MCF 10A (cell line): ENCODE data around the gene PTPRC. TPM values are rescaled to one million over a fixed set of nuclear protein-coding genes. Genes with fewer than 3 reads are reported as not detected.

Experiments used
- BruUV-seq: library from RNA; stranded (reverse); fragments of 400-500 nt; replicated peaks from 2 replicates; lab custom pipeline; 2021; lab: Mats Ljungman, UMichigan
- CTCF ChIA-PET: fragments of 300-600 bp; sonication (Branson Sonifier 250); formaldehyde crosslinking; extraction: SDS; loops from one replicate; lab custom pipeline; 2021; ENCODE audit warnings: antibody characterized with exemption, inconsistent platforms; lab: Yijun Ruan, JAX
- POLR2A ChIA-PET: fragments of 300-600, 350-650 bp; sonication (Branson Sonifier 250); formaldehyde crosslinking; extraction: SDS; loops from one replicate; lab custom pipeline; 2020; ENCODE audit warnings: antibody characterized with exemption, inconsistent platforms; lab: Yijun Ruan, JAX
- DNase-seq: peaks from one replicate; pipeline ENCODE4 v3.0.0-alpha.2; 2018; ENCODE audit not compliant: unreplicated experiment
- H3K27ac Mint-ChIP-seq: one replicate; pipeline ENCODE4 v1.8.0; 2022; ENCODE audit warnings: mild to moderate bottlenecking, low read depth, mixed read lengths; ENCODE audit not compliant: unreplicated experiment
- H3K27me3 Mint-ChIP-seq: one replicate; pipeline ENCODE4 v1.8.0; 2022; ENCODE audit warnings: mixed read lengths; ENCODE audit not compliant: insufficient read depth, unreplicated experiment
- H3K36me3 Mint-ChIP-seq: one replicate; pipeline ENCODE4 v1.8.0; 2022; ENCODE audit warnings: mild to moderate bottlenecking, moderate library complexity, mixed read lengths; ENCODE audit not compliant: insufficient read depth, unreplicated experiment
- H3K4me1 Mint-ChIP-seq: one replicate; pipeline ENCODE4 v1.8.0; 2022; ENCODE audit warnings: mixed read lengths; ENCODE audit not compliant: insufficient read depth, unreplicated experiment
- H3K4me3 Mint-ChIP-seq: one replicate; pipeline ENCODE4 v1.8.0; 2022; ENCODE audit warnings: mild to moderate bottlenecking, moderate library complexity, mixed read lengths; ENCODE audit not compliant: unreplicated experiment
- H3K9me3 Mint-ChIP-seq: one replicate; pipeline ENCODE4 v1.8.0; 2022; ENCODE audit warnings: mixed read lengths; ENCODE audit not compliant: unreplicated experiment
- intact Hi-C: fragments of 100-400 bp; cut with micrococcal nuclease; formaldehyde crosslinking; loops from 2 replicates; pipeline ENCODE4 v1.14.1; 2022
- total RNA-seq: library from RNA; stranded (reverse); gene quantifications from 2 replicates; pipeline ENCODE4 v1.2.3, GENCODE V29; 2022
- TF ChIP-seq, protein P1 (sequence below): fragments of 200-600 bp; IDR thresholded peaks from one replicate; pipeline ENCODE4 v1.8.0; 2022; ENCODE audit warnings: antibody characterized with exemption, mild to moderate bottlenecking; ENCODE audit not compliant: unreplicated experiment

PTPRC gene
- total RNA-seq, 1 experiment from 2014 or later: not detected

DNA sequence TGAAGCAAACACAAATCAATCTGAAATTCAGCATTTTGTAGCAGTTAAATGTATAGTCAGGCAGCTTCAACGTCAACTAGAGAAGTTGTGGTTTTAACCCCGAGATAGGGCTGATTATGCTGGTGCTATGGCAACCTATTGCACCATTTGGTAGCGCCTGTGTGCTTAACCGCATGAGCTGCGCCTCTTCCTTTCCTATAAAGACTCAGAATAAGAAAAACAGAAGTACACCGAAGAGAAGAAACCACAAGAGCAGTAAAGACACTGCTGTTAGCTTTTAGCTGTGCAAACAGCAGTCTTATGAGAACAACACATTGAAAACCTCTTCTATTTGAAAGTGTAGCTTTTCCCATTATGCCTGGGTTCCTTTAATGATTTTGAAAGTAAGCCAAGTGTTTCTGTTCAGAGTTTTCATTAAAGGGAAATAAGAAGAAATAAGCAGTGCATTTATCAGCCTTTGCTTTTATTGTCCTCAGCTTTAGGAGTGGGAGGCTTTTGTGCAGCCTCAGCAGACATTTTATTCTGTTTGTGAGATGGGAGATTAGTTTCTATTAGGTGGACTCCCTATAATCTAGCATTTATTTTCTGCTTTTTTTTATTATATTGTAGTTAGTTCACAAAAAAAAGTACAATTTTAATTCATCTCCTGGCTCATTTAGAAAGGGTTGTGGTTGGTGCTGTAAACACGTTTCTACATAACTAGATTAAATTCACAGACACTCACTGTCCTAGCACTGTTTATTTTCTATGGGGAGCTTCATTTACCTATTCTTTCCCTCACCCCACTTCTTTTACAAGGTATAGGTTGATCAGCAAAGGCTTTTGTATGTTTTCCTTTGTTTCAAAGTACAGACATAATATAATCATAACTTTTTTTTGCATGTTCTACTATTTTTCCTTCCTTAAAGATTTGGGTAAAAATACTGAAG is 43.3 kb downstream of the PTPRC start:
- Mint-ChIP-seq H3K9me3 (no peaks in the 10 kb centered on the region), H3K27ac (peak overlapping the region; percentile 96), H3K4me3 (peak overlapping the region; percentile 67), H3K36me3 (no peaks in the 10 kb centered on the region), H3K4me1 (peaks cover 25% of the 10 kb centered on the region), H3K27me3 (no peaks in the 10 kb centered on the region)
- POLR2A ChIA-PET: interaction anchor here (0.6 to 3.0 kb wide), 24 partner anchors 13 to 779 kb away, joined by 3 to 43 read pairs (median 4); partner anchors contain the start of genes C1orf53 and NEK7
- intact Hi-C loops: loop anchor here (1.0 to 10.0 kb wide), 5 partner anchors 25 to 987 kb away; partner anchors contain the start of gene NEK7
- peak; percentile 94 for DNase-seq
- TSS peak; percentile 91 for BruUV-seq
- CTCF ChIA-PET: interaction anchor here (0.6 to 5.2 kb wide), 20 partner anchors 8 to 1162 kb away, joined by 3 to 33 read pairs (median 4); partner anchors contain the start of gene ATP6V1G3
- TF ChIP-seq, protein P1, sequence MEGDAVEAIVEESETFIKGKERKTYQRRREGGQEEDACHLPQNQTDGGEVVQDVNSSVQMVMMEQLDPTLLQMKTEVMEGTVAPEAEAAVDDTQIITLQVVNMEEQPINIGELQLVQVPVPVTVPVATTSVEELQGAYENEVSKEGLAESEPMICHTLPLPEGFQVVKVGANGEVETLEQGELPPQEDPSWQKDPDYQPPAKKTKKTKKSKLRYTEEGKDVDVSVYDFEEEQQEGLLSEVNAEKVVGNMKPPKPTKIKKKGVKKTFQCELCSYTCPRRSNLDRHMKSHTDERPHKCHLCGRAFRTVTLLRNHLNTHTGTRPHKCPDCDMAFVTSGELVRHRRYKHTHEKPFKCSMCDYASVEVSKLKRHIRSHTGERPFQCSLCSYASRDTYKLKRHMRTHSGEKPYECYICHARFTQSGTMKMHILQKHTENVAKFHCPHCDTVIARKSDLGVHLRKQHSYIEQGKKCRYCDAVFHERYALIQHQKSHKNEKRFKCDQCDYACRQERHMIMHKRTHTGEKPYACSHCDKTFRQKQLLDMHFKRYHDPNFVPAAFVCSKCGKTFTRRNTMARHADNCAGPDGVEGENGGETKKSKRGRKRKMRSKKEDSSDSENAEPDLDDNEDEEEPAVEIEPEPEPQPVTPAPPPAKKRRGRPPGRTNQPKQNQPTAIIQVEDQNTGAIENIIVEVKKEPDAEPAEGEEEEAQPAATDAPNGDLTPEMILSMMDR: no peak

DNA sequence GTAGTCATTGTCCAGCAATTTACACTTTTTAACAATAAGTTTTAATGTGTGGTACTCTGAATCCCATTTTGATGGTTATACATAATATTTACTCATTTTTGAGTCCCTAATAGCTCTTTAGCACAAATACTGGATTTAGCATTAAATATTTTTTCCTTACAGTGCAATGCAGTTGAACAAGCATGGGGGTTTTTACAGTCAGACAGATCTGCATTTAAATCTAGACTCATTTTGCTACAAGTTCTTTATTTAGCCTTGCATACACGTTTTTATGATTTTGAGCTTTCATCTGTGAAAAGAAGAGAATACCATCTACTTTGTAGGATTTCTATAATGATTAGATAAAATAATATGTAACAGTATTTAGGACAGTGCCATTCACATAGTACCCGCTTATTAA is 44.0 kb downstream of the PTPRC start:
- POLR2A ChIA-PET: interaction anchor here (0.7 to 3.0 kb wide), 6 partner anchors 13 to 780 kb away, joined by 3 to 43 read pairs (median 8); partner anchors contain the start of genes C1orf53 and NEK7
- no peak for DNase-seq
- Mint-ChIP-seq H3K4me1 (peaks cover 20% of the 10 kb centered on the region), H3K4me3 (peak overlapping the region; percentile 67), H3K27me3 (no peaks in the 10 kb centered on the region), H3K27ac (peak overlapping the region; percentile 96), H3K36me3 (no peaks in the 10 kb centered on the region), H3K9me3 (no peaks in the 10 kb centered on the region)
- BruUV-seq: no TSS peak
- CTCF ChIA-PET: interaction anchor here (0.6 to 5.2 kb wide), 12 partner anchors 17 to 1163 kb away, joined by 3 to 33 read pairs (median 4); no protein-coding TSS in a partner anchor
- intact Hi-C loops: loop anchor here (1.0 to 10.0 kb wide), 5 partner anchors 26 to 988 kb away; partner anchors contain the start of gene NEK7
- TF ChIP-seq, protein P1: no peak

DNA sequence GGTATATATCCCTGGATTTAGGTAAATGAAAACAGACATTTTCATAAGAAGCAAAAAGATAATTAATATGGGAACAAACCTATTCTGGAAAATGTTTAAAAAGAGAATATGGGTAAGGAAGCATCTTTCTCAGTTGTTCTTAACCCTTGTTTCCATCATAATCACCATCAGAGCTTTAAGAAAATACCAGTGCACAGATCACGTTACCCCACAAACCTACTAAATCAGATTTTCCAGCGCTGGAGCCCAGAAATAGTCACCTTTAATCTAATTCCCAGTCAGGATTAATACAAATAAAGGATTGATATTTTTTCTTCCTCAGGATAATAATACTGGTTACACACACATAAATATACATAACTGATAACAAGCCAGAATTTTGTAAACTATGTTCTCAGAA is 44.6 kb downstream of the PTPRC start:
- CTCF ChIA-PET: interaction anchor here (0.6 to 5.2 kb wide), 11 partner anchors 16 to 1163 kb away, joined by 3 to 33 read pairs (median 5); no protein-coding TSS in a partner anchor
- no peak overlapping the region for H3K4me3 Mint-ChIP-seq
- BruUV-seq: no TSS peak
- no peaks in the 10 kb centered on the region for H3K36me3 Mint-ChIP-seq
- peaks cover 20% of the 10 kb centered on the region for H3K4me1 Mint-ChIP-seq
- DNase-seq: no peak
- TF ChIP-seq, protein P1: no peak
- POLR2A ChIA-PET: interaction anchor here (0.7 to 3.0 kb wide), 5 partner anchors 200 to 781 kb away, joined by 3 to 13 read pairs (median 5); partner anchors contain the start of genes C1orf53 and NEK7
- intact Hi-C loops: loop anchor here (2.0 to 10.0 kb wide), 4 partner anchors 219 to 989 kb away; partner anchors contain the start of gene NEK7
- H3K27ac Mint-ChIP-seq: peak overlapping the region; percentile 96
- no peaks in the 10 kb centered on the region for H3K27me3 Mint-ChIP-seq
- H3K9me3 Mint-ChIP-seq: no peaks in the 10 kb centered on the region
